Liver (tissue), 3 donors: Measurements from ENCODE around the gene MACROH2A2.

ENCODE experiments used
- CTCF ChIP-seq: fragments of 150-350 bp; IDR thresholded peaks from 2 replicates; pipeline ENCODE4 v1.5.1; 2017; ENCODE audit warnings: improper control_type of control experiment, low read depth, low read length; ENCODE audit not compliant: missing input control
- TAF1 ChIP-seq: conservative IDR thresholded peaks from 2 replicates; pipeline ENCODE4 v1.6.1; 2016; ENCODE audit warnings: antibody characterized with exemption, mild to moderate bottlenecking
- YY1 ChIP-seq: IDR thresholded peaks from 2 replicates; pipeline ENCODE4 v1.6.1; 2016; ENCODE audit warnings: antibody characterized with exemption, mild to moderate bottlenecking
- donor health status: healthy.
- donor health status: healthy.

- peak; percentile 33 for TF ChIP-seq CTCF
- TF ChIP-seq TAF1, result no peak
- no peak for TF ChIP-seq YY1
Measured at GRCh38 chr10:70084189-70084588, 31.5 kb downstream of the MACROH2A2 start.
